ENCODE results near the gene CERS2. TPM values are rescaled to one million over a fixed set of nuclear protein-coding genes. Genes with fewer than 3 reads are reported as not detected.

Gene CERS2
- total and polyA plus RNA-seq, 2 of the 13 experiments (the other 11 are each of a cell fraction or from before 2014, with no cell fraction given): 269 to 298 TPM

DNA sequence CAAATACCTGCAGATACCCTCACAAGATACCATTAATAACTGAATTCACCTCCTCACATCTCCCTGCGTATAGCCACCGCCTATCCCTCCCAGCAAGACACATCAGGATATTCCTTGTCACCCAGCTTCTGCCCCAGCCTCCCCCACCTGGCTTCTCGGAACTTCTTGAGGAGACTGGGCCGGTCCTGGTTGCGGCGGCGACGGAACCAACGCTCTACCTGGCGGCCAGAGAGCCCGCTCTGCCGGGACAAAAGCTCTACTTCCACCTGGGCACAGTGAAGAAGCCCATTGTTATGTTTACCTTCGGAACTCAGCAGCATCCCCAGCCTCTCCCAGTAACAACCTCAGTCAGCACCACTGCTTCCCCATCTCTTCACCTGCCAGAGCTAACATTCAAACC, 6.7 kb downstream of the CERS2 start:
- Histone ChIP-seq H3K9ac (ENCODE audit: insufficient read depth, low read depth, low read length) (no peak overlapping the region), H3K9me3 (ENCODE audit: low read length) (no peaks in the 10 kb centered on the region), H3K27me3 (ENCODE audit: control insufficient read depth in 1 of 2, insufficient read depth in 2 of 2, low read length in 2 of 2) (no peaks in the 10 kb centered on the region), H3K4me3 (replicated peaks in 1 of 3; ENCODE audit: insufficient read depth in 1 of 3, low read depth in 2 of 3, low read length in 3 of 3) (no peak overlapping the region), H3K4me2 (ENCODE audit: low read depth, low read length) (no peak overlapping the region), H3K79me2 (ENCODE audit: insufficient read depth, low read length) (peaks cover 43% of the 10 kb centered on the region), H4K20me1 (ENCODE audit: insufficient read depth, low read length) (peaks cover 29% of the 10 kb centered on the region), H3K4me1 (ENCODE audit: insufficient read depth, low read length) (peaks cover 45% of the 10 kb centered on the region), H3K36me3 (replicated peaks in 1 of 2; ENCODE audit: control insufficient read depth in 1 of 2, insufficient read depth in 2 of 2, low read length in 2 of 2) (peaks cover 35 to 60% of the 10 kb centered on the region in 2 experiments), H3K27ac (ENCODE audit: extremely low read length, insufficient read depth, low read length) (peak overlapping the region; percentile 30), H2AFZ (ENCODE audit: low read length) (no peak overlapping the region)
- no peak for DNase-seq (ENCODE audit: low spot score)
- ATAC-seq: no peak
- intact Hi-C loops (cut with micrococcal nuclease; ENCODE audit: unreplicated experiment): no loop called here
- TF ChIP-seq ZNF790 (CRISPR knock-in tag; IDR thresholded peaks at IDR 0.05; ENCODE audit: borderline replicate concordance) (0 out of 2 replicates have a peak, but pooled peaks have one; percentile 32), AGO2 (optimal IDR thresholded peaks at IDR 0.05; ENCODE audit: low read depth, low read length) (peak; percentile 50), POLR2G (IDR thresholded peaks at IDR 0.05; ENCODE audit: low read depth, low read length) (peak; percentile 20; the same call in 1 of the 2 replicates), RBFOX2 (IDR thresholded peaks at IDR 0.05; ENCODE audit: low read depth, low read length) (0 out of 2 replicates have a peak, but pooled peaks have one; percentile 32), ZC3H4 (CRISPR knock-in tag; IDR thresholded peaks at IDR 0.05; ENCODE audit: borderline replicate concordance) (no peak)
- CTCF ChIA-PET (ENCODE audit: low intra/inter-chr PET ratio, low total read pairs): no interaction called here
- no peak for FAIRE-seq
- WGBS (ENCODE audit: low lambda C conversion rate): 97% methylated on average over 13 of the region's 13 CpGs
- BruUV-seq (replicated peaks): no TSS peak
- in situ Hi-C loops (cut with HindIII; ENCODE audit: extremely low pct_ligation_motif_present, low pct_unique_long_range_greater_than_20kb): no loop called here
- POLR2A ChIA-PET: interaction anchor here (1.6 kb wide), 1 partner anchor 35 kb away, joined by 3 read pairs; no protein-coding TSS in a partner anchor

DNA sequence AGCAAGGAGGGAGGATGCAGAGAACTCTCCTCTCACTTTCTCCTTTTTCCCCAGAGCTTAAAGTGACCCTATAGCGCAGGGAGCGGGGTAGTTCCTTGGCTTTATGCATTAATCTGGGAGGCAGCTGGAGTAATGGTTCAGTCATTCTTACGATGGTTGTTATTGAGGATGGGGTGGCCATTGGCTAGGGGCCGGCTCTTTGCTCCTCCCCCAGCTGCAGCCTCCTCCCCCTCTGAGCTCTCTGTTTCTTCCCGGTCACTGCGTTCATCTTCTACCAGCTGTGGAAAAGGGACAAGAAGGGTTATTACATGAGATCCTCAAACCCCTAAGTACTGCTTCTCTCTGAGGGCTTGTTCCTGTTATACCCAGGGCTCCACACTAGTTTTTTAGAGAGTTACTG, 8.6 kb downstream of the CERS2 start:
- H3K27me3 ChIP-seq (ENCODE audit: control insufficient read depth in 1 of 2, insufficient read depth in 2 of 2, low read length in 2 of 2): no peaks in the 10 kb centered on the region
- peaks cover 39% of the 10 kb centered on the region for H3K4me1 ChIP-seq (ENCODE audit: insufficient read depth, low read length)
- in situ Hi-C loops (cut with HindIII; ENCODE audit: extremely low pct_ligation_motif_present, low pct_unique_long_range_greater_than_20kb): no loop called here
- TSS peak; percentile 39 for BruUV-seq (replicated peaks)
- H3K4me3 ChIP-seq (replicated peaks in 1 of 3; ENCODE audit: insufficient read depth in 1 of 3, low read depth in 2 of 3, low read length in 3 of 3): no peak overlapping the region
- H3K9ac ChIP-seq (ENCODE audit: insufficient read depth, low read depth, low read length): no peak overlapping the region
- ATAC-seq (no peak), DNase-seq (ENCODE audit: low spot score) (no peak), FAIRE-seq (no peak)
- intact Hi-C loops (cut with micrococcal nuclease; ENCODE audit: unreplicated experiment): no loop called here
- H3K4me2 ChIP-seq (ENCODE audit: low read depth, low read length): no peak overlapping the region
- peaks cover 39 to 75% of the 10 kb centered on the region in 2 experiments for H3K36me3 ChIP-seq (replicated peaks in 1 of 2; ENCODE audit: control insufficient read depth in 1 of 2, insufficient read depth in 2 of 2, low read length in 2 of 2)
- no peak overlapping the region for H2AFZ ChIP-seq (ENCODE audit: low read length)
- WGBS (ENCODE audit: low lambda C conversion rate): 94% methylated on average over 6 of the region's 6 CpGs
- TF ChIP-seq ATRX (CRISPR knock-in tag; IDR thresholded peaks at IDR 0.05; ENCODE audit: borderline replicate concordance) (no peak), RBFOX2 (IDR thresholded peaks at IDR 0.05; ENCODE audit: low read depth, low read length) (peak; percentile 3; the same call in 1 of the 2 replicates)
- ChIA-PET CTCF (ENCODE audit: low intra/inter-chr PET ratio, low total read pairs) (no interaction called here), POLR2A (interaction anchor here (0.9 to 2.4 kb wide), 4 partner anchors 9 to 16 kb away, joined by 3 to 12 read pairs (median 4); partner anchors contain the start of genes ANXA9 and CERS2)
- peaks cover 29% of the 10 kb centered on the region for H3K79me2 ChIP-seq (ENCODE audit: insufficient read depth, low read length)
- peak overlapping the region; percentile 24 for H3K27ac ChIP-seq (ENCODE audit: extremely low read length, insufficient read depth, low read length)
- peaks cover 28% of the 10 kb centered on the region for H4K20me1 ChIP-seq (ENCODE audit: insufficient read depth, low read length)
- H3K9me3 ChIP-seq (ENCODE audit: low read length): no peaks in the 10 kb centered on the region
